ENCODE results near the gene DHX35.
A peak's percentile ranks its signal among the peaks of the same experiment; 100 is the strongest.

DHX35 gene

DNA sequence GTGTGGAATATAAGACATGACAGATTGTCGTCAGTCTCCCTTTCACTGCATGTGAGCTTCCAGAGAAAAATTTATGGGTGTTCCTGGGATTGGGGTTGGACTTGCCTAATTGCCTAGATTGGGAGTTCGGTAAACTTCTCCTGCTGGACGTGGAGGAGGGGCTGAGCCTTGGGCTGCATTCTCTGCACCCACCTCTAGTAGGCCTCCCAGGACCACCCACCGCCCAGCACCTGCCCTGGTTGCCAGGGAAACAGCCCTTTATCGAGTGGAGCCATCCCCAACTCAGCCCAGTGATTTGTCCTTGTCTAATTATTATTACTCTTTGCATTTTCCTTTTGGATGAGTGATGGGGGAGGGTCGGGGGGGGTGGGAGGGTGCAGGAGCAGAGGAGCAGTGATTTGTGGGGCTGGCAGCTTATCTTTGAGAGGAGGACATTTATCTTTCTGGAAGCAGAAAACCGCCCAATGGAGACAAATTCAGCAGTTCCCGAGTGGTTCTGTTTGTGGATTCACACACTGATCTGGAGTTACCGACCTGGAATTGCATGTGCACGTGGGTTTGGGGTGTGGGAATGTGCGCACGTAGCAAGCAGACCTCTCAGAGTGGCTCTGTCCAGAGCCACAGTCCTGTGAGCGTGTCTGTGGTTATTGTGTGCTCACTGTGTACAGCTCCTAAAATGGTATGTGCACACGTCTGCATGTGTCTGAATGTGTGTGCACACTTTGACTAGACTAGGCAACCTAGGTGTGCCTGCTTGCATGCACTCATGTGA is 104.5 kb downstream of the DHX35 start:
- no peak overlapping the region for H3K27ac ChIP-seq (ENCODE audit: poor library complexity, severe bottlenecking)
- no peak for DNase-seq (ENCODE audit: low spot score)
- ATAC-seq (ENCODE audit: low read depth) = no peak

DNA sequence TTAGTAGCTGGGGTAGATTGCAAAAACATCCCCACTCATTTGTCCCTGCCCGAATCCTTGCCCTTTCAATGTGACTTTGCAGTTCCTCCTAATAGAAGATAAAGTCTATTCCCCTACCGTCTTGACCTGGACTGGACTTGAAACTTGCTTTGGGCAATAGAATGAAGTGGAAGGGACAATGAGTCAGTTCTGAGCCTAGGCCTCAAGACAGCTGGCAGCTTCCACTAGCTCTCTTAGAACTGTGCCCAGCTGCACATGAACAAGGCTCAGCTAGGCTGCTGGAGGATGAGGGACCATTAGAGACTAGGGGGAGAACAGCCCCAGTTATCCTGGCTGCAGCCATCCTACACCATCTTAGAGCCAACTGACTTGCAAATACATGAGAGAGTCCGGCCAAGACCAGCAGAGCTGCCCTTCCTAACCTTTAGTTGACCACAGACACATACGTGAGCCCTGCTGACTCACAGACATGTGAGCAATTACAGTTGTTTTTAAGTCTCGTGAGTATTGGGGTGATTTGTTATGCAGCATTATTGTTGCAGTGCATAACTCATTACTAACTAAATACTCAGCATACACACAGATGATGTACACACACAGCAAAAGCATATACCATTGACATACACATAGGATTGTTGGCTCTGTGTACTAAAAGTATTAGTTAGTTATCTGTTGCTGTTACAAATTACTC is 105.5 kb downstream of the DHX35 start:
- ATAC-seq (ENCODE audit: low read depth) (no peak), DNase-seq (ENCODE audit: low spot score) (no peak)
- no peaks in the 10 kb centered on the region for H3K9me3 ChIP-seq (ENCODE audit: severe bottlenecking)
- no peak overlapping the region for H3K27ac ChIP-seq (ENCODE audit: poor library complexity, severe bottlenecking)
- H3K4me3 ChIP-seq (ENCODE audit: severe bottlenecking) = no peak overlapping the region
- peaks cover 1% of the 10 kb centered on the region for H3K27me3 ChIP-seq (ENCODE audit: insufficient read depth, poor library complexity, severe bottlenecking)
- no peaks in the 10 kb centered on the region for H3K36me3 ChIP-seq (ENCODE audit: low read depth)
- no peaks in the 10 kb centered on the region for H3K4me1 ChIP-seq (ENCODE audit: insufficient read depth, poor library complexity, severe bottlenecking)
- TF ChIP-seq, protein P1, sequence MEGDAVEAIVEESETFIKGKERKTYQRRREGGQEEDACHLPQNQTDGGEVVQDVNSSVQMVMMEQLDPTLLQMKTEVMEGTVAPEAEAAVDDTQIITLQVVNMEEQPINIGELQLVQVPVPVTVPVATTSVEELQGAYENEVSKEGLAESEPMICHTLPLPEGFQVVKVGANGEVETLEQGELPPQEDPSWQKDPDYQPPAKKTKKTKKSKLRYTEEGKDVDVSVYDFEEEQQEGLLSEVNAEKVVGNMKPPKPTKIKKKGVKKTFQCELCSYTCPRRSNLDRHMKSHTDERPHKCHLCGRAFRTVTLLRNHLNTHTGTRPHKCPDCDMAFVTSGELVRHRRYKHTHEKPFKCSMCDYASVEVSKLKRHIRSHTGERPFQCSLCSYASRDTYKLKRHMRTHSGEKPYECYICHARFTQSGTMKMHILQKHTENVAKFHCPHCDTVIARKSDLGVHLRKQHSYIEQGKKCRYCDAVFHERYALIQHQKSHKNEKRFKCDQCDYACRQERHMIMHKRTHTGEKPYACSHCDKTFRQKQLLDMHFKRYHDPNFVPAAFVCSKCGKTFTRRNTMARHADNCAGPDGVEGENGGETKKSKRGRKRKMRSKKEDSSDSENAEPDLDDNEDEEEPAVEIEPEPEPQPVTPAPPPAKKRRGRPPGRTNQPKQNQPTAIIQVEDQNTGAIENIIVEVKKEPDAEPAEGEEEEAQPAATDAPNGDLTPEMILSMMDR (IDR thresholded peaks at IDR 0.05; ENCODE audit: poor library complexity, severe bottlenecking) = no peak

More for the DNA sequence above, 104.5 kb downstream of the DHX35 start:
- no peak overlapping the region for H3K4me3 ChIP-seq (ENCODE audit: severe bottlenecking)
- TF ChIP-seq, protein P1 (IDR thresholded peaks at IDR 0.05; ENCODE audit: poor library complexity, severe bottlenecking) = no peak
- H3K4me1 ChIP-seq (ENCODE audit: insufficient read depth, poor library complexity, severe bottlenecking) = no peaks in the 10 kb centered on the region
- H3K27me3 ChIP-seq (ENCODE audit: insufficient read depth, poor library complexity, severe bottlenecking) = no peaks in the 10 kb centered on the region
- no peaks in the 10 kb centered on the region for H3K36me3 ChIP-seq (ENCODE audit: low read depth)
- H3K9me3 ChIP-seq (ENCODE audit: severe bottlenecking) = no peaks in the 10 kb centered on the region

DNA sequence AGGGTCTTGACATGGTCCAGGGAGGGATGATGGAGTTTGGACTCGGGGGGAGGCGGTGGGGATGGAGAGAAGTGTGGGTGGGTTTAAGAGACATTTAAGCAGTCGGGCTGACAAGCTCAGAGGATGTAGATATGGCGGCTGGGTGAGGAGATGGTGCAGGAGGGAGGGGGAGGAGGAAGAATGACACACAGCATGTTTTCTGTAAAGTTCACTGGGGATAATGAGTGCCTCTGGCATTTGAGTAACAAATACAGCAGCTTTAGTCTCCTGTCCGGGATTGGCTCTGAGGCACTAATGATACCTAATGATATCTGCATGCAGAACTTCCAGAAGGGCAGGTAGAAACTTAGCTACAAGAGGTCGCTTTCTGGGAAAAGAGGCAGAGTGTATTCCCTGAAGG is 107.8 kb downstream of the DHX35 start:
- Histone ChIP-seq H3K27ac (ENCODE audit: poor library complexity, severe bottlenecking) (no peak overlapping the region), H3K36me3 (ENCODE audit: low read depth) (no peaks in the 10 kb centered on the region), H3K9me3 (ENCODE audit: severe bottlenecking) (no peaks in the 10 kb centered on the region), H3K27me3 (ENCODE audit: insufficient read depth, poor library complexity, severe bottlenecking) (peaks cover 9% of the 10 kb centered on the region), H3K4me1 (ENCODE audit: insufficient read depth, poor library complexity, severe bottlenecking) (no peaks in the 10 kb centered on the region), H3K4me3 (ENCODE audit: severe bottlenecking) (no peak overlapping the region)
- peak; percentile 45 for ATAC-seq (ENCODE audit: low read depth)
- TF ChIP-seq, protein P1 (IDR thresholded peaks at IDR 0.05; ENCODE audit: poor library complexity, severe bottlenecking) = no peak
- no peak for DNase-seq (ENCODE audit: low spot score)

DNA sequence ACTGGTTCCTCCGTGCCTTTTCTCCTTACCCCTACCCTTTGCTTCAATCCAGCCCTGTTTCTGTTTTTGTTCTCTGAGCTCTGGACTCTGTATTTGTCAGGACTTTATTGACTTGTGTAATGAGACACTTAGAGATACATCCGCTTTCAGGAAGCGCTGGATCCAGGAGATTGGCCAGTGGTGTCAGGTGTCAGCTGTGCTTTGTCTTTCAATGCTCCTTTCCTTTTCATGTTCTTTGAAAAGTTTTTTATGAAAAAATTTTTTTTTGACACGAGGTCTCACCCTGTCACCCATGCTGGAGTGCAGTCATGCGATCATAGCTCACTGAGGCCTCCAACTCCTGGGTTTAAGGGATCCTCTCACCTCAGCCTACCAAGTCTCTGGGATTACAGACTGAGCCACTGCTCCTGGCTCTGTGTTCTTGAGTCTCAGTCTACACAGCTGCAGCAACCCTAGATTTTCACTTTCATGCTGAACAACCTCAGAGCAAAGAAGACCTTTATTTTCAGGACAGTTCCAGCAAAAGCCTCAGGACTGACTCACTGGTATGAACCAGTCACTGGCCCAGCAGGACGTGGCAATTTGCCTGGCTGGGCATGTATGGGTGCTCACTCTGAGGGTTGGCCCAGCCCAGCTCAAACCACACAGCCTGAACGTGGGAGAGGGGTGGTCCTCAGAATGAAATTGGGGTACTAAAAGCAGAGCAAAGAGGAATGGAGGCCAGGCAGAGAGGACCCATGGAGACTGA is 108.5 kb downstream of the DHX35 start:
- H3K4me1 ChIP-seq (ENCODE audit: insufficient read depth, poor library complexity, severe bottlenecking) = no peaks in the 10 kb centered on the region
- DNase-seq (ENCODE audit: low spot score) (no peak), ATAC-seq (ENCODE audit: low read depth) (peak; percentile 86)
- peaks cover 9% of the 10 kb centered on the region for H3K27me3 ChIP-seq (ENCODE audit: insufficient read depth, poor library complexity, severe bottlenecking)
- no peaks in the 10 kb centered on the region for H3K36me3 ChIP-seq (ENCODE audit: low read depth)
- H3K4me3 ChIP-seq (ENCODE audit: severe bottlenecking) = no peak overlapping the region
- H3K9me3 ChIP-seq (ENCODE audit: severe bottlenecking) = no peaks in the 10 kb centered on the region
- TF ChIP-seq, protein P1 (IDR thresholded peaks at IDR 0.05; ENCODE audit: poor library complexity, severe bottlenecking) = no peak
- H3K27ac ChIP-seq (ENCODE audit: poor library complexity, severe bottlenecking) = no peak overlapping the region

Data from RWPE2 (cell line).